MM.1S (cell line): Measurements from ENCODE around the gene MBP.

ENCODE experiments used
- DNase-seq: peaks from one replicate; pipeline ENCODE4 v3.0.0-alpha.2; 2015
- H2AFZ ChIP-seq: fragments of 300-600 bp; sonication (generic); 2 replicates; pipeline ENCODE4 v1.6.0; 2016; ENCODE audit warnings: antibody characterized with exemption, low read length
- H3F3A ChIP-seq: fragments of 300-600 bp; sonication (generic); 2 replicates; pipeline ENCODE4 v1.6.1; 2016; ENCODE audit warnings: mild to moderate bottlenecking, antibody characterized with exemption, low read length, moderate library complexity, mixed read lengths; ENCODE audit not compliant: insufficient read depth
- H3K27ac ChIP-seq: fragments of 300-600 bp; sonication (generic); 2 replicates; pipeline ENCODE4 v1.5.1; 2016; ENCODE audit warnings: mild to moderate bottlenecking, low read length
- H3K27me3 ChIP-seq: fragments of 300-600 bp; sonication (generic); replicated peaks from 2 replicates; pipeline ENCODE4 v1.6.0; 2016; ENCODE audit warnings: low read length; ENCODE audit not compliant: insufficient read depth
- H3K36me3 ChIP-seq: fragments of 300-600 bp; sonication (generic); replicated peaks from 2 replicates; pipeline ENCODE4 v1.6.1; 2016; ENCODE audit warnings: mild to moderate bottlenecking, low read length, mixed read lengths; ENCODE audit not compliant: insufficient read depth
- H3K4me1 ChIP-seq: fragments of 300-600 bp; sonication (generic); 2 replicates; pipeline ENCODE4 v1.6.1; 2016; ENCODE audit warnings: low read length, mixed read lengths
- H3K4me2 ChIP-seq: fragments of 300-600 bp; sonication (generic); 2 replicates; pipeline ENCODE4 v1.6.0; 2016; ENCODE audit warnings: low read depth, low read length
- H3K4me3 ChIP-seq: fragments of 300-600 bp; sonication (generic); 2 replicates; pipeline ENCODE4 v1.5.1; 2016; ENCODE audit warnings: low read length, mixed read lengths
- H3K79me2 ChIP-seq: fragments of 300-600 bp; sonication (generic); 2 replicates; pipeline ENCODE4 v1.6.1; 2016; ENCODE audit warnings: mixed run types, low read length, mixed read lengths
- H3K9ac ChIP-seq: fragments of 300-600 bp; sonication (generic); 2 replicates; pipeline ENCODE4 v1.6.1; 2016; ENCODE audit warnings: low read length, mixed read lengths
- H3K9me2 ChIP-seq: fragments of 300-600 bp; sonication (generic); replicated peaks from 2 replicates; pipeline ENCODE4 v1.6.1; 2016; ENCODE audit warnings: mild to moderate bottlenecking, low read length, mixed read lengths; ENCODE audit not compliant: insufficient read depth
- H3K9me3 ChIP-seq: fragments of 300-600 bp; sonication (generic); replicated peaks from 2 replicates; pipeline ENCODE4 v1.6.1; 2016; ENCODE audit warnings: mild to moderate bottlenecking, low read length, mixed read lengths; ENCODE audit not compliant: insufficient read depth
- H4K20me1 ChIP-seq: fragments of 300-600 bp; sonication (generic); 2 replicates; pipeline ENCODE4 v1.6.1; 2016; ENCODE audit warnings: mild to moderate bottlenecking, low read length, moderate library complexity, mixed read lengths; ENCODE audit not compliant: insufficient read depth
- CTCF ChIP-seq: fragments of 300-600 bp; sonication (generic); IDR thresholded peaks from 2 replicates; pipeline ENCODE4 v1.5.1; 2016; ENCODE audit warnings: antibody characterized with exemption, low read length, mixed read lengths
- EZH2 ChIP-seq: fragments of 300-600 bp; sonication (generic); optimal IDR thresholded peaks from 2 replicates; pipeline ENCODE3; 2017; ENCODE audit warnings: low read depth, mild to moderate bottlenecking, antibody characterized with exemption, low read length, mixed read lengths
- EZH2phosphoT487 ChIP-seq: fragments of 300-600 bp; sonication (generic); IDR thresholded peaks from 2 replicates; pipeline ENCODE4 v1.6.1; 2018; ENCODE audit warnings: antibody characterized with exemption, low read length

MBP gene

GRCh38 chr18:76979906-76980305 is 152.7 kb downstream of the MBP start:
- DNase-seq, result no peak
- Histone ChIP-seq H3K79me2 (no peaks in the 10 kb centered on the region), H3F3A (no peaks in the 10 kb centered on the region), H3K27me3 (no peaks in the 10 kb centered on the region), H3K9me2 (no peaks in the 10 kb centered on the region), H3K9ac (no peak overlapping the region), H4K20me1 (no peaks in the 10 kb centered on the region), H2AFZ (no peak overlapping the region), H3K9me3 (no peaks in the 10 kb centered on the region), H3K4me3 (no peak overlapping the region), H3K4me1 (no peaks in the 10 kb centered on the region), H3K27ac (no peak overlapping the region), H3K4me2 (no peak overlapping the region), H3K36me3 (no peaks in the 10 kb centered on the region)
- TF ChIP-seq EZH2phosphoT487, result no peak
- no peak for TF ChIP-seq EZH2
- TF ChIP-seq CTCF, result no peak

GRCh38 chr18:76979111-76979751 is 153.4 kb downstream of the MBP start:
- Histone ChIP-seq H3K79me2 (no peaks in the 10 kb centered on the region), H3K4me2 (no peak overlapping the region), H2AFZ (no peak overlapping the region), H3F3A (no peaks in the 10 kb centered on the region), H3K9me2 (no peaks in the 10 kb centered on the region), H3K4me3 (no peak overlapping the region), H3K27me3 (no peaks in the 10 kb centered on the region), H3K4me1 (no peaks in the 10 kb centered on the region), H3K27ac (no peak overlapping the region), H3K9me3 (no peaks in the 10 kb centered on the region), H3K9ac (no peak overlapping the region), H4K20me1 (no peaks in the 10 kb centered on the region), H3K36me3 (no peaks in the 10 kb centered on the region)
- no peak for TF ChIP-seq EZH2
- no peak for TF ChIP-seq CTCF
- no peak for DNase-seq

- Histone ChIP-seq H3K9me3 (no peaks in the 10 kb centered on the region), H3K27ac (no peak overlapping the region)
Observed at GRCh38 chr18:76978616-76979015, 154.0 kb downstream of the MBP start.

More at GRCh38 chr18:76978616-76979015, 154.0 kb downstream of the MBP start:
- Histone ChIP-seq H3K36me3 (no peaks in the 10 kb centered on the region), H3K4me1 (no peaks in the 10 kb centered on the region), H2AFZ (no peak overlapping the region), H3K4me2 (no peak overlapping the region), H3K9ac (no peak overlapping the region), H3K4me3 (no peak overlapping the region), H3F3A (no peaks in the 10 kb centered on the region), H3K27me3 (no peaks in the 10 kb centered on the region), H3K9me2 (no peaks in the 10 kb centered on the region), H4K20me1 (no peaks in the 10 kb centered on the region), H3K79me2 (no peaks in the 10 kb centered on the region)
- no peak for DNase-seq
- TF ChIP-seq EZH2phosphoT487 (no peak), CTCF (no peak), EZH2 (no peak)
